Trophoblast cell (in vitro differentiated cells and primary cell): ENCODE data around the gene CYTH3.
"Not testable (repeated sequence)": the region's sequence is repeated elsewhere in the genome, so short reads cannot be mapped to it uniquely, and the experiment has no call there.

Experiments used
- DNase-seq, 2 donors: peaks; one replicate each; pipeline ENCODE4 v3.0.0-alpha.2; 2016
- H2AFZ ChIP-seq: 2 replicates; pipeline ENCODE4 v1.6.1; 2013; ENCODE audit warnings: low read length, moderate library complexity, mild to moderate bottlenecking; ENCODE audit not compliant: insufficient read depth, poor library complexity
- H2AK5ac ChIP-seq: 2 replicates; pipeline ENCODE4 v1.6.1; 2013; ENCODE audit warnings: mild to moderate bottlenecking, low read length
- H2BK120ac ChIP-seq: 2 replicates; pipeline ENCODE4 v1.6.1; 2013; ENCODE audit warnings: low read length, mild to moderate bottlenecking, moderate library complexity; ENCODE audit not compliant: insufficient read depth, poor library complexity
- H2BK12ac ChIP-seq: 2 replicates; pipeline ENCODE4 v1.6.1; 2013; ENCODE audit warnings: mild to moderate bottlenecking, low read length, moderate library complexity
- H2BK5ac ChIP-seq: 2 replicates; pipeline ENCODE4 v1.6.1; 2013; ENCODE audit warnings: low read length, low read depth, moderate library complexity, mild to moderate bottlenecking; ENCODE audit not compliant: poor library complexity
- H3K14ac ChIP-seq: 2 replicates; pipeline ENCODE4 v1.6.1; 2013; ENCODE audit warnings: mild to moderate bottlenecking, low read length
- H3K18ac ChIP-seq: 2 replicates; pipeline ENCODE4 v1.6.1; 2013; ENCODE audit warnings: mild to moderate bottlenecking, low read length
- H3K23ac ChIP-seq: 2 replicates; pipeline ENCODE4 v1.6.1; 2013; ENCODE audit warnings: low read length
- H3K27ac ChIP-seq: 2 replicates; pipeline ENCODE4 v1.5.1; 2013; ENCODE audit warnings: low read depth, mild to moderate bottlenecking, inconsistent platforms, low read length, moderate library complexity
- H3K27me3 ChIP-seq: 2 replicates; pipeline ENCODE4 v1.6.1; 2013; ENCODE audit warnings: inconsistent platforms, mild to moderate bottlenecking, low read length, moderate library complexity; ENCODE audit not compliant: insufficient read depth
- H3K36me3 ChIP-seq, 2 experiments: 1 replicate in 1 of 2; 2 replicates in 1 of 2; pipeline ENCODE4 v1.6.1; 2013; ENCODE audit warnings: low read length in 2 of 2, mild to moderate bottlenecking in 2 of 2, moderate library complexity in 1 of 2; ENCODE audit not compliant: insufficient read depth in 2 of 2, control insufficient read depth in 1 of 2
- H3K4ac ChIP-seq: 2 replicates; pipeline ENCODE4 v1.6.1; 2013; ENCODE audit warnings: low read depth, mild to moderate bottlenecking, low read length, moderate library complexity
- H3K4me1 ChIP-seq, 2 experiments: 1 replicate in 1 of 2; 2 replicates in 1 of 2; pipeline ENCODE4 v1.6.1; 2013; ENCODE audit warnings: low read length in 2 of 2, mild to moderate bottlenecking in 2 of 2, moderate library complexity in 1 of 2; ENCODE audit not compliant: insufficient read depth in 2 of 2, control insufficient read depth in 1 of 2
- H3K4me2 ChIP-seq: 2 replicates; pipeline ENCODE4 v1.6.1; 2013; ENCODE audit warnings: inconsistent platforms, mild to moderate bottlenecking, low read length, moderate library complexity
- H3K4me3 ChIP-seq: 2 replicates; pipeline ENCODE4 v1.5.1; 2013; ENCODE audit warnings: mild to moderate bottlenecking, low read depth, low read length, inconsistent platforms
- H3K79me1 ChIP-seq: one replicate; pipeline ENCODE4 v1.6.1; 2013; ENCODE audit warnings: low read length
- H3K79me2 ChIP-seq: 2 replicates; pipeline ENCODE4 v1.6.1; 2013; ENCODE audit warnings: low read length, mild to moderate bottlenecking; ENCODE audit not compliant: control insufficient read depth, insufficient read depth, poor library complexity
- H3K9ac ChIP-seq: 2 replicates; pipeline ENCODE4 v1.6.1; 2013; ENCODE audit warnings: mild to moderate bottlenecking, low read length
- H3K9me3 ChIP-seq: 2 replicates; pipeline ENCODE4 v1.6.1; 2013; ENCODE audit warnings: low read depth, mild to moderate bottlenecking, control low read depth, inconsistent platforms, low read length; ENCODE audit not compliant: insufficient read depth
- H4K12ac ChIP-seq: 2 replicates; pipeline ENCODE4 v1.6.1; 2013; ENCODE audit warnings: low read depth, mild to moderate bottlenecking, low read length, moderate library complexity
- H4K8ac ChIP-seq: 2 replicates; pipeline ENCODE4 v1.6.1; 2013; ENCODE audit warnings: low read depth, mild to moderate bottlenecking, low read length, moderate library complexity
- H4K91ac ChIP-seq: one replicate; pipeline ENCODE4 v1.6.1; 2013; ENCODE audit warnings: low read depth, mild to moderate bottlenecking, low read length, moderate library complexity
- WGBS: extraction: QIAGEN DNeasy Blood & Tissue Kit; methylation state at CpG from one replicate; pipeline ENCODE4 v1.1.7; 2013; ENCODE audit warnings: missing lambda C conversion rate; ENCODE audit not compliant: insufficient read length, insufficient coverage; ENCODE audit errors: extremely low coverage; 5-methylcytosine and 5-hydroxymethylcytosine counted together

The CYTH3 gene

DNA sequence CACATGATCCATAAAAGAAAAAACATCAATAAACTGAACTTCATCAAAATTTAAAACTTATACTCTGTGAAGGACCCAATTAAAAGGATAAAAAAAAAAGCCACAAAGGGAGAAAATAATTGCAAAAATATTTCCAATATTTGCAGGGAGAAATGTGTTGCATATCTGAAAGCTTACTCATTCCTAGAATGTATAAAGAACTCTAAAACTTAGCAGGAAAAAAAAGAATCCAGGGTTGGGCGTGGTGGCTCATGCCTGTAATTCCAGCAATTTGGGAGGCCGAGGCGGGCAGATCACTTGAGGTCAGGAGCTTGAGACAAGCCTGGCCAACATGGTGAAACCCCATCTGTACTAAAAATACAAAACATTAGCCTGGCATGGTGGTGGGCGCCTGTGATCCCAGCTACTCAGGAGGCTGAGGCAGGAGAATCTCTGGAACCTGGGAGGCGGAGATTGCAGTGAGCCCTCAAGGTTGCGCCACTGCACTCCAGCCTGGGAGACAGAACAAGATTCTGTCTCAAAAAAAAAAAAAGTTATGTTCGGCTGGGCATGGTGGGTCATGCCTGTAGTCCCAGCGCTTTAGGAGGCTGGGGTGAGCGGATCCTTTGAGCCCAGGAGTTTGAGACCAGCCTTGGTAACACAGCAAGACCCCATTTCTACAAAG, 11.1 kb upstream of the CYTH3 start:
- WGBS: no CpG with 5 or more reads among the region's 9 CpGs
- H3K79me1 ChIP-seq: peaks cover 11% of the 10 kb centered on the region

DNA sequence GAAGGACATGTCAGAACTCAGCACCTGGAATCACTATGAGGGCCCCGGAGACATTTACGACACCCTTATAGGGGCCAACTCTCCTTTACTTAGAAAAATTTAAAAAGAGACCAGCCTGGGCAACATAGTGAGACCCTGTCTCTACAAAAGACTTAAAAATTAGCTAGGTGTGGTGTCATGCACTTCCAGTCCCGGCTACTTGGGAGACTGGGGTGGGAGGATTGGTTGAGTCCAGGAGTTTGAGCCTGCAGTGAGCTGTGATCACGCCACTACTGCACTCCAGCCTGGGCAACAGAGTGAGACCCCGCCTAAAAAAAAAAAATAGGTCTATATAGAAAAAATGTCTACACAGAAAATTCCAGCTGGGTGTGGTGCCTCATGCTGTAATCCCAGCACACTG, 7.5 kb upstream of the CYTH3 start:
- Histone ChIP-seq H4K12ac (no peak overlapping the region), H3K4me3 (no peak overlapping the region), H3K9me3 (no peaks in the 10 kb centered on the region), H4K8ac (no peak overlapping the region), H3K18ac (no peak overlapping the region), H3K23ac (no peak overlapping the region), H3K79me1 (peaks cover 10% of the 10 kb centered on the region), H2BK12ac (no peak overlapping the region), H3K36me3 (no peaks in the 10 kb centered on the region), H3K9ac (no peak overlapping the region), H3K4ac (no peak overlapping the region), H3K27me3 (no peaks in the 10 kb centered on the region), H3K14ac (no peak overlapping the region), H4K91ac (no peak overlapping the region), H2BK5ac (no peak overlapping the region), H2AFZ (no peak overlapping the region), H2AK5ac (no peak overlapping the region), H2BK120ac (no peak overlapping the region), H3K27ac (no peak overlapping the region), H3K79me2 (peaks cover 6% of the 10 kb centered on the region), H3K4me2 (no peak overlapping the region), H3K4me1 (peaks cover 21 to 22% of the 10 kb centered on the region in 2 experiments)
- DNase-seq: no peak
- no CpG with 5 or more reads among the region's 5 CpGs for WGBS

More for the DNA sequence above, 11.1 kb upstream of the CYTH3 start:
- H3K79me2 ChIP-seq, H3K4me3 ChIP-seq, H3K36me3 ChIP-seq, H3K9me3 ChIP-seq, H4K12ac ChIP-seq, H3K23ac ChIP-seq, H3K9ac ChIP-seq, H3K4me2 ChIP-seq, H3K27me3 ChIP-seq: not testable (repeated sequence)
- Histone ChIP-seq H2BK5ac (peak overlapping the region; percentile 94), H4K91ac (peak overlapping the region; percentile 90), H2AFZ (peak overlapping the region; percentile 81), H3K14ac (peak overlapping the region; percentile 74), H4K8ac (peak overlapping the region; percentile 82), H2BK12ac (peak overlapping the region; percentile 100), H2AK5ac (peak overlapping the region; percentile 95), H3K4ac (peak overlapping the region; percentile 15), H3K27ac (peak overlapping the region; percentile 70), H3K4me1 (peaks cover 13 to 19% of the 10 kb centered on the region in 2 experiments), H2BK120ac (peak overlapping the region; percentile 98), H3K18ac (peak overlapping the region; percentile 95)
- peak; percentile 65 to 91 for DNase-seq

DNA sequence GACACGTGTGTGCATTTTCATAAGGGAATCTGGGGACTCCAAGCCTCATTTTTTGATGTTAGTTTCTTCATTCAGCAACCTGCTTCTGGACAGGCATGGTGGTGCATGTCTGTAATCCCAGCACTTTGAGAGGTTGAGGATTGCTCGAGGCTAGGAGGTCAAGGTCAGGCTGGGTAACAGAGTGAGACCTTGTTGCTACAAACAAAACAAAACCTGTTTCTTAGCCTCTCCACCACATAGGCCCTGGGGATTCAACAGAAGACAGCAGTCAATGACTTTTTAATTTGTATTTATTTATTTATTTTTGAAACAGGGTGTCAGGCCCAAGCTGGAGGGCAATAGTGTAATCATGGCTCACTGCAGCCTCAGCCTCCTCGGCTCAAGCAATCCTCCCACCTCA, 6.9 kb upstream of the CYTH3 start:
- WGBS: no CpG with 5 or more reads among the region's 3 CpGs
- DNase-seq: peak in 1 of 2 donors; percentile 39
- Histone ChIP-seq H3K4me2 (no peak overlapping the region), H2BK5ac (no peak overlapping the region), H2AK5ac (no peak overlapping the region), H4K12ac (no peak overlapping the region), H3K36me3 (no peaks in the 10 kb centered on the region), H2BK120ac (no peak overlapping the region), H3K4me1 (peaks cover 16 to 17% of the 10 kb centered on the region in 2 experiments), H3K9ac (no peak overlapping the region), H3K79me2 (peaks cover 5% of the 10 kb centered on the region), H3K23ac (no peak overlapping the region), H3K27ac (no peak overlapping the region), H3K27me3 (no peaks in the 10 kb centered on the region), H3K9me3 (no peaks in the 10 kb centered on the region), H2AFZ (no peak overlapping the region), H3K4me3 (no peak overlapping the region), H3K79me1 (peaks cover 10% of the 10 kb centered on the region), H3K14ac (no peak overlapping the region), H4K91ac (no peak overlapping the region), H2BK12ac (no peak overlapping the region), H4K8ac (no peak overlapping the region), H3K18ac (no peak overlapping the region), H3K4ac (no peak overlapping the region)

GRCh38 chr7:6278749-6279310, 6.4 kb upstream of the CYTH3 start:
- Histone ChIP-seq H3K18ac (no peak overlapping the region), H3K36me3 (no peaks in the 10 kb centered on the region), H2BK120ac (no peak overlapping the region), H3K9ac (no peak overlapping the region), H4K8ac (no peak overlapping the region), H2AK5ac (no peak overlapping the region), H3K79me1 (peaks cover 7% of the 10 kb centered on the region), H3K4me1 (peaks cover 13 to 15% of the 10 kb centered on the region in 2 experiments), H4K12ac (no peak overlapping the region), H3K4me2 (no peak overlapping the region), H4K91ac (no peak overlapping the region), H3K4me3 (no peak overlapping the region), H3K4ac (no peak overlapping the region), H2BK12ac (no peak overlapping the region), H2BK5ac (no peak overlapping the region), H3K27ac (no peak overlapping the region), H3K23ac (no peak overlapping the region), H3K27me3 (no peaks in the 10 kb centered on the region), H3K9me3 (no peaks in the 10 kb centered on the region), H2AFZ (no peak overlapping the region), H3K79me2 (peaks cover 3% of the 10 kb centered on the region), H3K14ac (no peak overlapping the region)
- no CpG with 5 or more reads among the region's 9 CpGs for WGBS
- DNase-seq: peak in 1 of 2 donors; percentile 49
